Liver (tissue), 9 donors: Measurements from ENCODE around the gene GUK1. TPM values are rescaled to one million over a fixed set of nuclear protein-coding genes. Genes with fewer than 3 reads are reported as not detected.

Source experiments
- DNase-seq: peaks from one replicate; pipeline ENCODE4 v3.0.0-alpha.2; 2017; ENCODE audit warnings: low spot score
- H3K27ac ChIP-seq, 2 donors: one replicate each; pipeline ENCODE4 v1.7.0; 2013; ENCODE audit warnings: inconsistent platforms in 2 of 2, low read length in 2 of 2, control low read depth in 1 of 2, low read depth in 1 of 2, mild to moderate bottlenecking in 1 of 2
- H3K27me3 ChIP-seq, 4 donors: one replicate each; pipeline versions ENCODE4 v1.6.1 to v1.7.0; 2013; ENCODE audit warnings: low read length in 3 of 4, inconsistent platforms in 1 of 4, mild to moderate bottlenecking in 1 of 4, moderate library complexity in 1 of 4; ENCODE audit not compliant: control insufficient read depth in 4 of 4, insufficient read depth in 4 of 4
- H3K36me3 ChIP-seq, 4 donors: one replicate each; pipeline versions ENCODE4 v1.6.1 to v1.7.0; 2013; ENCODE audit warnings: low read length in 3 of 4, mild to moderate bottlenecking in 3 of 4, low read depth in 1 of 4, moderate library complexity in 1 of 4; ENCODE audit not compliant: control insufficient read depth in 4 of 4, insufficient read depth in 3 of 4
- H3K4me1 ChIP-seq, 4 donors: one replicate each; pipeline versions ENCODE4 v1.6.1 to v1.7.0; 2013; ENCODE audit warnings: low read length in 3 of 4, mild to moderate bottlenecking in 3 of 4, moderate library complexity in 1 of 4; ENCODE audit not compliant: control insufficient read depth in 4 of 4, insufficient read depth in 4 of 4
- H3K4me3 ChIP-seq, 3 donors: one replicate each; pipeline versions ENCODE4 v1.6.1 to v1.7.0; 2013; ENCODE audit warnings: low read length in 3 of 3, control low read depth in 1 of 3, low read depth in 1 of 3, mild to moderate bottlenecking in 1 of 3
- H3K9ac ChIP-seq, 2 donors: one replicate each; pipeline ENCODE4 v1.7.0; 2013; ENCODE audit warnings: low read length in 2 of 2, mild to moderate bottlenecking in 2 of 2, moderate library complexity in 2 of 2, control low read depth in 1 of 2, low read depth in 1 of 2
- H3K9me3 ChIP-seq, 4 donors: one replicate each; pipeline versions ENCODE4 v1.6.1 to v1.7.0; 2013; ENCODE audit warnings: low read length in 3 of 4; ENCODE audit not compliant: control insufficient read depth in 4 of 4
- EGR1 ChIP-seq, 2 donors: IDR thresholded peaks; 2 replicates each; pipeline ENCODE4 v1.6.1; 2016 to 2018; ENCODE audit warnings: antibody characterized with exemption in 2 of 2, low read depth in 2 of 2
- FOXA1 ChIP-seq: IDR thresholded peaks from 2 replicates; pipeline ENCODE4 v1.6.1; 2016; ENCODE audit warnings: antibody characterized with exemption
- HNF4G ChIP-seq: IDR thresholded peaks from 2 replicates; pipeline ENCODE4 v1.6.1; 2016; ENCODE audit warnings: antibody characterized with exemption
- JUND ChIP-seq, 2 donors: IDR thresholded peaks; 2 replicates each; pipeline ENCODE4 v1.6.1; 2016; ENCODE audit warnings: antibody characterized with exemption in 2 of 2
- NR2F2 ChIP-seq: IDR thresholded peaks from 2 replicates; pipeline ENCODE4 v1.6.1; 2016; ENCODE audit warnings: antibody characterized with exemption
- RXRA ChIP-seq, 2 donors: IDR thresholded peaks; 2 replicates each; pipeline ENCODE4 v1.6.1; 2017 to 2018; ENCODE audit warnings: antibody characterized with exemption in 2 of 2, mild to moderate bottlenecking in 1 of 2
- TAF1 ChIP-seq: conservative IDR thresholded peaks from 2 replicates; pipeline ENCODE4 v1.6.1; 2016; ENCODE audit warnings: antibody characterized with exemption, mild to moderate bottlenecking
- YY1 ChIP-seq: IDR thresholded peaks from 2 replicates; pipeline ENCODE4 v1.6.1; 2016; ENCODE audit warnings: antibody characterized with exemption, mild to moderate bottlenecking
- WGBS: extraction: QIAGEN DNeasy Blood & Tissue Kit; methylation state at CpG from one replicate; pipeline ENCODE4 v1.1.7; 2013; 5-methylcytosine and 5-hydroxymethylcytosine counted together
- polyA plus RNA-seq, 2 donors: library from polyadenylated mRNA; stranded (reverse) in 1 of 2; unstranded in 1 of 2; fragments of 200-250 nt in 1 of 2; fragments of >200 nt in 1 of 2; fragmentation: Nextera tagmentation in 1 of 2; extraction: Ambion mirVana in 1 of 2; gene quantifications; one replicate each; pipeline versions ENCODE4 v1.2.1 to v1.2.3, GENCODE V29; 2013 to 2015
- total RNA-seq, 2 donors: library from RNA; depleted of rRNA; stranded (reverse); fragments of >200 nt; gene quantifications; one replicate each; pipeline ENCODE4 v1.2.3, GENCODE V29; 2014
- TF ChIP-seq, protein P1 (sequence below): IDR thresholded peaks from 2 replicates; pipeline ENCODE4 v1.6.1; 2016; ENCODE audit warnings: antibody characterized with exemption, mild to moderate bottlenecking
- TF ChIP-seq, protein P2 (sequence below): IDR thresholded peaks from 2 replicates; pipeline ENCODE4 v1.6.1; 2016; ENCODE audit warnings: antibody characterized with exemption
- TF ChIP-seq, protein P3 (sequence below): fragments of 150-350 bp; IDR thresholded peaks from 2 replicates; pipeline ENCODE4 v1.5.1; 2017; ENCODE audit warnings: improper control_type of control experiment, low read depth, low read length; ENCODE audit not compliant: missing input control
- TF ChIP-seq, protein P4 (sequence below): IDR thresholded peaks from 2 replicates; pipeline ENCODE4 v1.6.1; 2016; ENCODE audit warnings: antibody characterized with exemption
- donor health status: healthy.
- donor health status: healthy.
- donor health status: healthy.
- donor health status: healthy.
- donor health status: healthy.

The GUK1 gene
- total and polyA plus RNA-seq, 4 donors: 147 to 251 (median 216) TPM

DNA sequence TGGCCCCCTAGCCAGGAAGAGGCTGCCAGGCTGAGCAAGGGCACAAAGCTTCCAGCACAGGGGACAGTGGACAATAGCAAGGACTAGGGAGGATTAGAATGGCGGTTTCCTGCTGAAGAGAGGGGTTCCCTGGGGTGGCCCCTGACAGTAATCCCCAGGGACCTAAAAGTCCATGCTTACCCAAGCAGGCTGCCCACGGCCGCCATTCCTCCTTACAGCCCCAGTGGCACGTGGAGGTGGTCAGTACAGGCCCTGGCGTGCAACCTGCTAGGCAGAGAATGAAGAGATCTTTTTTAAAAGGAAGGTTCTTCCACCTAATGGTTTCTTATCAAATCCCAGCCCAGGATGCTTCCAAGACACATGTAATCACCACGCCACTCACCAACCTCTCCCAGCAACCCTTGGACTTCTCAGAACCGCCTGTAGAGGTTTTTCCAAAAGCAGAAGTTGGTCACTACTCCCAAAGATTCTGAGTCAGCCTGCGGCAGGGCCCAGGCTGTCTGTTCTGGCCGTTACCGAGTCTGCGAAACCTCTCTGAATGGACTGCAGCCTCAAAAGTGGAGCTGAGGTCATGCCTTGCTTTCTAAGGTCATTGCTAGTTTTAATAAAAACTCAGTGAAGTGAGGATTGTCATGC is 31.9 kb upstream of the GUK1 start:
- no peaks in the 10 kb centered on the region for H3K9me3 ChIP-seq
- peaks cover 0 to 15% (median 10%) of the 10 kb centered on the region in 4 donors for H3K36me3 ChIP-seq
- H3K9ac ChIP-seq: peak overlapping the region; percentile 75 to 98
- 75% methylated on average over 11 of the region's 11 CpGs for WGBS
- H3K4me1 ChIP-seq: peaks cover 3 to 41% (median 31%) of the 10 kb centered on the region in 4 donors
- H3K4me3 ChIP-seq: peak overlapping the region; percentile 68 to 99 (median 89)
- peak overlapping the region; percentile 70 to 91 for H3K27ac ChIP-seq
- TF ChIP-seq, protein P1, sequence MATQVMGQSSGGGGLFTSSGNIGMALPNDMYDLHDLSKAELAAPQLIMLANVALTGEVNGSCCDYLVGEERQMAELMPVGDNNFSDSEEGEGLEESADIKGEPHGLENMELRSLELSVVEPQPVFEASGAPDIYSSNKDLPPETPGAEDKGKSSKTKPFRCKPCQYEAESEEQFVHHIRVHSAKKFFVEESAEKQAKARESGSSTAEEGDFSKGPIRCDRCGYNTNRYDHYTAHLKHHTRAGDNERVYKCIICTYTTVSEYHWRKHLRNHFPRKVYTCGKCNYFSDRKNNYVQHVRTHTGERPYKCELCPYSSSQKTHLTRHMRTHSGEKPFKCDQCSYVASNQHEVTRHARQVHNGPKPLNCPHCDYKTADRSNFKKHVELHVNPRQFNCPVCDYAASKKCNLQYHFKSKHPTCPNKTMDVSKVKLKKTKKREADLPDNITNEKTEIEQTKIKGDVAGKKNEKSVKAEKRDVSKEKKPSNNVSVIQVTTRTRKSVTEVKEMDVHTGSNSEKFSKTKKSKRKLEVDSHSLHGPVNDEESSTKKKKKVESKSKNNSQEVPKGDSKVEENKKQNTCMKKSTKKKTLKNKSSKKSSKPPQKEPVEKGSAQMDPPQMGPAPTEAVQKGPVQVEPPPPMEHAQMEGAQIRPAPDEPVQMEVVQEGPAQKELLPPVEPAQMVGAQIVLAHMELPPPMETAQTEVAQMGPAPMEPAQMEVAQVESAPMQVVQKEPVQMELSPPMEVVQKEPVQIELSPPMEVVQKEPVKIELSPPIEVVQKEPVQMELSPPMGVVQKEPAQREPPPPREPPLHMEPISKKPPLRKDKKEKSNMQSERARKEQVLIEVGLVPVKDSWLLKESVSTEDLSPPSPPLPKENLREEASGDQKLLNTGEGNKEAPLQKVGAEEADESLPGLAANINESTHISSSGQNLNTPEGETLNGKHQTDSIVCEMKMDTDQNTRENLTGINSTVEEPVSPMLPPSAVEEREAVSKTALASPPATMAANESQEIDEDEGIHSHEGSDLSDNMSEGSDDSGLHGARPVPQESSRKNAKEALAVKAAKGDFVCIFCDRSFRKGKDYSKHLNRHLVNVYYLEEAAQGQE: no peak
- no peak for TF ChIP-seq EGR1 (IDR thresholded peaks at IDR 0.05; ENCODE audit: low read depth in 2 of 2)
- TF ChIP-seq, protein P2, sequence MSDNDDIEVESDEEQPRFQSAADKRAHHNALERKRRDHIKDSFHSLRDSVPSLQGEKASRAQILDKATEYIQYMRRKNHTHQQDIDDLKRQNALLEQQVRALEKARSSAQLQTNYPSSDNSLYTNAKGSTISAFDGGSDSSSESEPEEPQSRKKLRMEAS: no peak
- no peak for TF ChIP-seq HNF4G
- TF ChIP-seq NR2F2: no peak
- TF ChIP-seq, protein P3, sequence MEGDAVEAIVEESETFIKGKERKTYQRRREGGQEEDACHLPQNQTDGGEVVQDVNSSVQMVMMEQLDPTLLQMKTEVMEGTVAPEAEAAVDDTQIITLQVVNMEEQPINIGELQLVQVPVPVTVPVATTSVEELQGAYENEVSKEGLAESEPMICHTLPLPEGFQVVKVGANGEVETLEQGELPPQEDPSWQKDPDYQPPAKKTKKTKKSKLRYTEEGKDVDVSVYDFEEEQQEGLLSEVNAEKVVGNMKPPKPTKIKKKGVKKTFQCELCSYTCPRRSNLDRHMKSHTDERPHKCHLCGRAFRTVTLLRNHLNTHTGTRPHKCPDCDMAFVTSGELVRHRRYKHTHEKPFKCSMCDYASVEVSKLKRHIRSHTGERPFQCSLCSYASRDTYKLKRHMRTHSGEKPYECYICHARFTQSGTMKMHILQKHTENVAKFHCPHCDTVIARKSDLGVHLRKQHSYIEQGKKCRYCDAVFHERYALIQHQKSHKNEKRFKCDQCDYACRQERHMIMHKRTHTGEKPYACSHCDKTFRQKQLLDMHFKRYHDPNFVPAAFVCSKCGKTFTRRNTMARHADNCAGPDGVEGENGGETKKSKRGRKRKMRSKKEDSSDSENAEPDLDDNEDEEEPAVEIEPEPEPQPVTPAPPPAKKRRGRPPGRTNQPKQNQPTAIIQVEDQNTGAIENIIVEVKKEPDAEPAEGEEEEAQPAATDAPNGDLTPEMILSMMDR: no peak
- no peak for TF ChIP-seq FOXA1
- TF ChIP-seq JUND (IDR thresholded peaks at IDR 0.05): no peak
- TF ChIP-seq, protein P4, sequence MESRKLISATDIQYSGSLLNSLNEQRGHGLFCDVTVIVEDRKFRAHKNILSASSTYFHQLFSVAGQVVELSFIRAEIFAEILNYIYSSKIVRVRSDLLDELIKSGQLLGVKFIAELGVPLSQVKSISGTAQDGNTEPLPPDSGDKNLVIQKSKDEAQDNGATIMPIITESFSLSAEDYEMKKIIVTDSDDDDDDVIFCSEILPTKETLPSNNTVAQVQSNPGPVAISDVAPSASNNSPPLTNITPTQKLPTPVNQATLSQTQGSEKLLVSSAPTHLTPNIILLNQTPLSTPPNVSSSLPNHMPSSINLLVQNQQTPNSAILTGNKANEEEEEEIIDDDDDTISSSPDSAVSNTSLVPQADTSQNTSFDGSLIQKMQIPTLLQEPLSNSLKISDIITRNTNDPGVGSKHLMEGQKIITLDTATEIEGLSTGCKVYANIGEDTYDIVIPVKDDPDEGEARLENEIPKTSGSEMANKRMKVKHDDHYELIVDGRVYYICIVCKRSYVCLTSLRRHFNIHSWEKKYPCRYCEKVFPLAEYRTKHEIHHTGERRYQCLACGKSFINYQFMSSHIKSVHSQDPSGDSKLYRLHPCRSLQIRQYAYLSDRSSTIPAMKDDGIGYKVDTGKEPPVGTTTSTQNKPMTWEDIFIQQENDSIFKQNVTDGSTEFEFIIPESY: no peak
- no peak for TF ChIP-seq YY1
- TF ChIP-seq TAF1: no peak
- TF ChIP-seq RXRA (IDR thresholded peaks at IDR 0.05): no peak
- DNase-seq: no peak
- H3K27me3 ChIP-seq: no peaks in the 10 kb centered on the region

DNA sequence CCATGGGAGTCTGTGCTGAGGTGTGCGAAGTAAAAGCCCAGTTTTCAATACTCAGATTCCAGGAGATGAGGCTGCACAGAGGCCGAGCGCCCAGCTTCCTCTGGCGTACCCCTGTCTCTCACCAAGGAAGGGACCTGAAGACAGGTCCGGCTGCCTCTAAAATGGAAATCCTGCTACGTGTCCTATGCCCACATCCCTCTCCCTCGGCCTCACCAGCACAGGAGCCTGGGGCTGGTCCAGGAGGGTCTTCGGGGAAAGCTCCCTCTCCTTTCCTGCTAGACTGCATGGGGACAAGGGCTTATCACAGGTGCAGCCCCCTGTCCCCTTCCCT is 31.4 kb upstream of the GUK1 start:
- no peaks in the 10 kb centered on the region for H3K27me3 ChIP-seq
- H3K27ac ChIP-seq: peak overlapping the region; percentile 70 to 91
- peak overlapping the region; percentile 68 to 99 (median 89) for H3K4me3 ChIP-seq
- H3K36me3 ChIP-seq: peaks cover 0 to 15% (median 10%) of the 10 kb centered on the region in 4 donors
- WGBS: 3% methylated on average over 8 of the region's 8 CpGs
- peaks cover 3 to 36% (median 29%) of the 10 kb centered on the region in 4 donors for H3K4me1 ChIP-seq
- peak overlapping the region; percentile 75 to 98 for H3K9ac ChIP-seq
- H3K9me3 ChIP-seq: no peaks in the 10 kb centered on the region
- no peak for DNase-seq
- TF ChIP-seq, protein P1: no peak
